ENCODE measurements around the gene PARD6G. TPM values are rescaled to one million over a fixed set of nuclear protein-coding genes. Genes with fewer than 3 reads are reported as not detected.

Gene PARD6G
- total and polyA plus RNA-seq, 2 of the 8 experiments (the other 6 are each of a cell fraction or from before 2014, with no cell fraction given): 11.3 to 17.9 TPM

DNA sequence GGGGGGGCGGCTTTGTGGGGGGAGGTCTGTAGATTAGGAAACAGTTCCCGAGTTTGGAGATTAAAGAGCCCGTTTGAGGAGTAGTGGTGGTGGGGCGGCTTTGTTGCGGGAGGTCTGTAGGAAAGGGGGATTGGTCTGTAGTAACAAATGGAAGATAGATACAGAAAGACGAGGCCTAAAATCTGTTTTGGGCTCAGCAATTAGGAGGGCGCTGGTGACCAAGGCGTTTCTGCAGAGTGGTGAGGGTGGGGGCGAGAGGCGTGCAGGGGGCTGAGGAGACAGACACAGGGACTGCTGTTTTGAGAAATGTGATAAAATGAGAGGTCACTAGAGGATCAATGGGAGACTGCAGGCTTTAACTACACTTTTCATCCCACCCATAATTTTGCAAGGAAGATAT lies 139.9 kb downstream of the PARD6G start (continued):
- TF ChIP-seq CHD7 (IDR thresholded peaks at IDR 0.05; ENCODE audit: insufficient replicate concordance, low read length): no peak
- TF ChIP-seq HDAC2 (IDR thresholded peaks at IDR 0.05; ENCODE audit: borderline replicate concordance in 1 of 2, low read depth in 2 of 2, low read length in 2 of 2): no peak
- no peak for TF ChIP-seq EZH2 (IDR thresholded peaks at IDR 0.05; ENCODE audit: low read depth, low read length, severe bottlenecking)
- no peak for TF ChIP-seq POLR2A (IDR thresholded peaks at IDR 0.05; ENCODE audit: control extremely low read depth in 1 of 2, low read depth in 2 of 2, low read length in 2 of 2)
- TF ChIP-seq RAD21 (IDR thresholded peaks at IDR 0.05 in 1 of 2, conservative IDR thresholded peaks at IDR 0.05 in 1 of 2; ENCODE audit: low read depth in 2 of 2, low read length in 2 of 2): no peak

All from H1 (cell line).